IMR-90 (cell line): ENCODE results near the gene DACH1. TPM values are rescaled to one million over a fixed set of nuclear protein-coding genes. Genes with fewer than 3 reads are reported as not detected.

ENCODE experiments used
- ATAC-seq: fragments of 200-7000 bp; cut with Tn5 transposase; 2 replicates; pipeline ENCODE4 v1.9.1; 2020; ENCODE audit warnings: low read depth, mild to moderate bottlenecking, moderate library complexity
- BruUV-seq: library from RNA; stranded (reverse); fragments of 400-500 nt; replicated peaks from 2 replicates; lab custom pipeline; 2021; lab: Mats Ljungman, UMichigan
- CTCF ChIA-PET: fragments of 300-600 bp; formaldehyde crosslinking; extraction: SDS; loops from one replicate; lab custom pipeline; 2021; ENCODE audit warnings: antibody characterized with exemption; lab: Yijun Ruan, JAX
- POLR2A ChIA-PET: fragments of 300-600 bp; sonication (Branson Sonifier 250); formaldehyde crosslinking; loops from one replicate; lab custom pipeline; 2022; ENCODE audit warnings: antibody characterized with exemption; ENCODE audit not compliant: unreplicated experiment; lab: Charles Lee
- DNase-seq: peaks from one replicate; pipeline ENCODE4 v3.0.0; 2013
- H2AFZ ChIP-seq: replicated peaks from 2 replicates; pipeline ENCODE3; 2013; ENCODE audit warnings: low read length, mild to moderate bottlenecking; ENCODE audit not compliant: poor library complexity
- H2AK5ac ChIP-seq: 2 replicates; pipeline ENCODE4 v1.6.1; 2013; ENCODE audit warnings: low read depth, low read length, inconsistent platforms
- H2AK9ac ChIP-seq: replicated peaks from 2 replicates; pipeline ENCODE3; 2013; ENCODE audit warnings: mild to moderate bottlenecking, low read depth, low read length, moderate library complexity; ENCODE audit not compliant: poor library complexity
- H2BK120ac ChIP-seq: 2 replicates; pipeline ENCODE4 v1.6.1; 2013; ENCODE audit warnings: low read depth, low read length, inconsistent platforms
- H2BK15ac ChIP-seq: 3 replicates; pipeline ENCODE4 v1.6.1; 2013; ENCODE audit warnings: low read depth, low read length, inconsistent platforms
- H2BK20ac ChIP-seq: 2 replicates; pipeline ENCODE4 v1.6.1; 2013; ENCODE audit warnings: low read depth, mild to moderate bottlenecking, inconsistent platforms, low read length, moderate library complexity
- H2BK5ac ChIP-seq: 2 replicates; pipeline ENCODE4 v1.6.1; 2013; ENCODE audit warnings: mild to moderate bottlenecking, low read depth, low read length, inconsistent platforms; ENCODE audit not compliant: poor library complexity, severe bottlenecking
- H3K14ac ChIP-seq: replicated peaks from 2 replicates; pipeline ENCODE4 v1.6.1; 2013; ENCODE audit warnings: low read depth, low read length, inconsistent platforms
- H3K18ac ChIP-seq: 2 replicates; pipeline ENCODE4 v1.6.1; 2013; ENCODE audit warnings: low read depth, low read length, control low read depth
- H3K23ac ChIP-seq: 2 replicates; pipeline ENCODE4 v1.6.1; 2013; ENCODE audit warnings: low read depth, low read length, inconsistent platforms
- H3K27ac ChIP-seq: 2 replicates; pipeline ENCODE4 v1.5.1; 2013; ENCODE audit warnings: mild to moderate bottlenecking, control low read depth, low read length; ENCODE audit not compliant: insufficient read depth
- H3K27me3 ChIP-seq: 2 replicates; pipeline ENCODE4 v1.6.1; 2013; ENCODE audit warnings: low read length; ENCODE audit not compliant: control insufficient read depth, insufficient read depth
- H3K36me3 ChIP-seq: 2 replicates; pipeline ENCODE4 v1.6.1; 2013; ENCODE audit warnings: low read length, mixed read lengths; ENCODE audit not compliant: control insufficient read depth, insufficient read depth
- H3K4ac ChIP-seq: 2 replicates; pipeline ENCODE4 v1.6.1; 2013; ENCODE audit warnings: low read depth, low read length, inconsistent platforms
- H3K4me1 ChIP-seq: 2 replicates; pipeline ENCODE4 v1.6.1; 2013; ENCODE audit warnings: low read length, mixed read lengths; ENCODE audit not compliant: control insufficient read depth, insufficient read depth
- H3K4me2 ChIP-seq: 2 replicates; pipeline ENCODE4 v1.6.1; 2013; ENCODE audit warnings: low read depth, mild to moderate bottlenecking, control low read depth, low read length, moderate library complexity
- H3K4me3 ChIP-seq: 2 replicates; pipeline ENCODE4 v1.5.1; 2013; ENCODE audit warnings: low read depth, mild to moderate bottlenecking, control low read depth, low read length, moderate library complexity; ENCODE audit not compliant: insufficient read depth
- H3K56ac ChIP-seq: 2 replicates; pipeline ENCODE4 v1.6.1; 2013; ENCODE audit warnings: low read length, inconsistent platforms; ENCODE audit not compliant: insufficient read depth; ENCODE audit errors: extremely low read depth
- H3K79me1 ChIP-seq, 2 experiments: 2 replicates each; pipeline ENCODE4 v1.6.1; 2013; ENCODE audit warnings: low read length in 2 of 2, inconsistent platforms in 1 of 2, low read depth in 1 of 2
- H3K9ac ChIP-seq: 2 replicates; pipeline ENCODE4 v1.6.1; 2013; ENCODE audit warnings: low read depth, low read length, control low read depth
- H3K9me1 ChIP-seq: 2 replicates; pipeline ENCODE4 v1.6.1; 2013; ENCODE audit warnings: low read length, inconsistent platforms; ENCODE audit not compliant: insufficient read depth
- H3K9me3 ChIP-seq: 2 replicates; pipeline ENCODE4 v1.6.1; 2013; ENCODE audit warnings: low read length; ENCODE audit not compliant: control insufficient read depth, insufficient read depth
- H4K20me1 ChIP-seq: 2 replicates; pipeline ENCODE4 v1.6.1; 2013; ENCODE audit warnings: low read length, inconsistent platforms; ENCODE audit not compliant: insufficient read depth
- H4K5ac ChIP-seq: 2 replicates; pipeline ENCODE4 v1.6.1; 2013; ENCODE audit warnings: mild to moderate bottlenecking, low read depth, low read length, control low read depth
- H4K8ac ChIP-seq, 2 experiments: 2 replicates each; pipeline ENCODE4 v1.6.1; 2013; ENCODE audit warnings: low read depth in 2 of 2, low read length in 2 of 2, control low read depth in 1 of 2, inconsistent platforms in 1 of 2
- H4K91ac ChIP-seq: 2 replicates; pipeline ENCODE4 v1.6.1; 2013; ENCODE audit warnings: low read depth, low read length, inconsistent platforms; ENCODE audit not compliant: insufficient read depth
- BHLHE40 ChIP-seq: fragments of 150-350 bp; IDR thresholded peaks from 2 replicates; pipeline ENCODE4 v1.6.1; 2016; ENCODE audit warnings: mild to moderate bottlenecking, low read depth, low read length
- CEBPB ChIP-seq: IDR thresholded peaks from 2 replicates; pipeline ENCODE4 v1.6.1; 2012; ENCODE audit warnings: low read depth, low read length, improper control_type of control experiment
- CHD1 ChIP-seq: IDR thresholded peaks from 2 replicates; pipeline ENCODE4 v1.6.1; 2012; ENCODE audit warnings: low read depth, low read length, improper control_type of control experiment
- CTCF ChIP-seq: conservative IDR thresholded peaks from 2 replicates; pipeline ENCODE4 v1.5.1; 2012; ENCODE audit warnings: mild to moderate bottlenecking, low read depth, low read length, improper control_type of control experiment
- ELK1 ChIP-seq: fragments of 150-350 bp; IDR thresholded peaks from 2 replicates; pipeline ENCODE4 v1.6.1; 2016; ENCODE audit warnings: low read depth, mild to moderate bottlenecking, low read length, moderate library complexity, borderline replicate concordance
- FOS ChIP-seq: fragments of 150-350 bp; IDR thresholded peaks from 2 replicates; pipeline ENCODE4 v1.6.1; 2016; ENCODE audit warnings: low read depth, low read length
- MAFK ChIP-seq: IDR thresholded peaks from 2 replicates; pipeline ENCODE4 v1.6.1; 2012; ENCODE audit warnings: low read depth, low read length, improper control_type of control experiment
- MAZ ChIP-seq: IDR thresholded peaks from 2 replicates; pipeline ENCODE4 v1.6.1; 2012; ENCODE audit warnings: low read depth, mild to moderate bottlenecking, low read length, improper control_type of control experiment, moderate library complexity, borderline replicate concordance
- MXI1 ChIP-seq: IDR thresholded peaks from 2 replicates; pipeline ENCODE4 v1.6.1; 2012; ENCODE audit warnings: low read depth, mild to moderate bottlenecking, low read length, moderate library complexity, borderline replicate concordance
- NFE2L2 ChIP-seq: fragments of 150-350 bp; IDR thresholded peaks from 2 replicates; pipeline ENCODE4 v1.6.1; 2016; ENCODE audit warnings: low read depth, mild to moderate bottlenecking, low read length
- POLR2A ChIP-seq: IDR thresholded peaks from 2 replicates; pipeline ENCODE4 v1.6.1; 2012; ENCODE audit warnings: mild to moderate bottlenecking, low read depth, low read length
- RAD21 ChIP-seq: IDR thresholded peaks from 2 replicates; pipeline ENCODE4 v1.6.1; 2012; ENCODE audit warnings: low read length, improper control_type of control experiment
- RCOR1 ChIP-seq: IDR thresholded peaks from 2 replicates; pipeline ENCODE4 v1.6.1; 2012; ENCODE audit warnings: mild to moderate bottlenecking, low read length, improper control_type of control experiment; ENCODE audit not compliant: insufficient replicate concordance
- RFX5 ChIP-seq: IDR thresholded peaks from 2 replicates; pipeline ENCODE4 v1.8.0; 2012; ENCODE audit warnings: low read depth, mild to moderate bottlenecking, low read length, moderate library complexity
- SMC3 ChIP-seq: fragments of 150-350 bp; IDR thresholded peaks from 2 replicates; pipeline ENCODE4 v1.6.1; 2016; ENCODE audit warnings: low read depth, mild to moderate bottlenecking, antibody characterized with exemption, low read length, moderate library complexity
- USF2 ChIP-seq: fragments of 150-350 bp; IDR thresholded peaks from 2 replicates; pipeline ENCODE4 v1.6.1; 2017; ENCODE audit warnings: mild to moderate bottlenecking, antibody characterized with exemption, low read length, low read depth
- WGBS, 2 experiments: methylation state at CpG; one replicate each; pipeline versions ENCODE4 v1.1.5 to v1.1.7; 2013; ENCODE audit warnings: missing lambda C conversion rate in 2 of 2; ENCODE audit not compliant: insufficient read length in 1 of 2; ENCODE audit errors: extremely low coverage in 2 of 2; 5-methylcytosine and 5-hydroxymethylcytosine counted together
- dilution Hi-C: fragments of 300-500 bp; cut with HindIII; formaldehyde crosslinking; loops from one replicate; pipeline ENCODE4 v1.14.3; 2018; ENCODE audit warnings: low sequenced_read_pairs; ENCODE audit not compliant: unreplicated experiment
- in situ Hi-C: fragments of 300-500 bp; cut with MboI; formaldehyde crosslinking; loops from 3 replicates; pipeline ENCODE4 v1.14.3; 2019; ENCODE audit warnings: low sequenced_read_pairs, inconsistent platforms, mixed read lengths
- intact Hi-C: fragments of 100-400 bp; cut with micrococcal nuclease; formaldehyde crosslinking; loops from 2 replicates; pipeline ENCODE4 v1.10.0; 2022
- polyA plus RNA-seq, 3 experiments: library from polyadenylated mRNA; depleted of rRNA; stranded (reverse); fragments of >200 nt; gene quantifications; 2 replicates each; pipeline ENCODE4 v1.2.3, GENCODE V29; 2012; ENCODE audit warnings: low replicate concordance in 1 of 3
- total RNA-seq: library from RNA; depleted of rRNA; stranded (reverse); fragments of >200 nt; gene quantifications from 2 replicates; pipeline ENCODE4 v1.2.3, GENCODE V29; 2012

DACH1 gene
- total and polyA plus RNA-seq, 2 of the 4 experiments (the other 2 are of a cell fraction) = not detected

- no peak overlapping the region for H2BK20ac ChIP-seq
- ATAC-seq (no peak), DNase-seq (no peak)
- ChIA-PET CTCF (interaction anchor here (0.6 to 2.2 kb wide), 3 partner anchors 352 to 559 kb away, joined by 3 to 14 read pairs (median 7); no protein-coding TSS in a partner anchor), POLR2A (no interaction called here)
- no peak overlapping the region for H3K27ac ChIP-seq
- H2AK9ac ChIP-seq = no peak overlapping the region
- no peak overlapping the region for H3K56ac ChIP-seq
- no peaks in the 10 kb centered on the region for H4K20me1 ChIP-seq
- H3K18ac ChIP-seq = no peak overlapping the region
- H3K9me1 ChIP-seq = no peaks in the 10 kb centered on the region
- in situ Hi-C loops (loop anchor here (10.0 kb wide), 1 partner anchor 555 kb away; no protein-coding TSS in a partner anchor), dilution Hi-C loops (no loop called here), intact Hi-C loops (loop anchor here (1.0 to 5.0 kb wide), 4 partner anchors 560 to 919 kb away; no protein-coding TSS in a partner anchor)
- H3K4me1 ChIP-seq = no peaks in the 10 kb centered on the region
- no peak overlapping the region for H4K8ac ChIP-seq
- H4K91ac ChIP-seq = no peak overlapping the region
- no peaks in the 10 kb centered on the region for H3K79me1 ChIP-seq
- H3K36me3 ChIP-seq = no peaks in the 10 kb centered on the region
- H3K9ac ChIP-seq = no peak overlapping the region
- H4K5ac ChIP-seq = no peak overlapping the region
- H3K4ac ChIP-seq = no peak overlapping the region
- no TSS peak for BruUV-seq
- no peak overlapping the region for H2BK5ac ChIP-seq
- H3K27me3 ChIP-seq = no peaks in the 10 kb centered on the region
- TF ChIP-seq BHLHE40 (no peak), CTCF (no peak), FOS (no peak), RCOR1 (no peak), MAZ (no peak), CHD1 (no peak), RAD21 (no peak), ELK1 (no peak), MAFK (no peak), CEBPB (no peak), POLR2A (no peak), NFE2L2 (no peak), SMC3 (no peak), RFX5 (no peak), MXI1 (no peak), USF2 (no peak)
- no peak overlapping the region for H2AK5ac ChIP-seq
- no peak overlapping the region for H2AFZ ChIP-seq
- no CpG with 5 or more reads among the region's 6 CpGs for WGBS, 2 experiments
- H2BK15ac ChIP-seq = no peak overlapping the region
- no peak overlapping the region for H3K4me3 ChIP-seq
- H2BK120ac ChIP-seq = no peak overlapping the region
- H3K23ac ChIP-seq = no peak overlapping the region
- no peaks in the 10 kb centered on the region for H3K9me3 ChIP-seq
- no peak overlapping the region for H3K4me2 ChIP-seq
- no peak overlapping the region for H3K14ac ChIP-seq
These were observed 12.9 kb upstream of the DACH1 start for GRCh38 chr13:71879808-71880344.
